ENCODE data around the gene PET117.
"Not testable (repeated sequence)": the region's sequence is repeated elsewhere in the genome, so short reads cannot be mapped to it uniquely, and the experiment has no call there.

Gene PET117, protein sequence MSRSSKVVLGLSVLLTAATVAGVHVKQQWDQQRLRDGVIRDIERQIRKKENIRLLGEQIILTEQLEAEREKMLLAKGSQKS

DNA sequence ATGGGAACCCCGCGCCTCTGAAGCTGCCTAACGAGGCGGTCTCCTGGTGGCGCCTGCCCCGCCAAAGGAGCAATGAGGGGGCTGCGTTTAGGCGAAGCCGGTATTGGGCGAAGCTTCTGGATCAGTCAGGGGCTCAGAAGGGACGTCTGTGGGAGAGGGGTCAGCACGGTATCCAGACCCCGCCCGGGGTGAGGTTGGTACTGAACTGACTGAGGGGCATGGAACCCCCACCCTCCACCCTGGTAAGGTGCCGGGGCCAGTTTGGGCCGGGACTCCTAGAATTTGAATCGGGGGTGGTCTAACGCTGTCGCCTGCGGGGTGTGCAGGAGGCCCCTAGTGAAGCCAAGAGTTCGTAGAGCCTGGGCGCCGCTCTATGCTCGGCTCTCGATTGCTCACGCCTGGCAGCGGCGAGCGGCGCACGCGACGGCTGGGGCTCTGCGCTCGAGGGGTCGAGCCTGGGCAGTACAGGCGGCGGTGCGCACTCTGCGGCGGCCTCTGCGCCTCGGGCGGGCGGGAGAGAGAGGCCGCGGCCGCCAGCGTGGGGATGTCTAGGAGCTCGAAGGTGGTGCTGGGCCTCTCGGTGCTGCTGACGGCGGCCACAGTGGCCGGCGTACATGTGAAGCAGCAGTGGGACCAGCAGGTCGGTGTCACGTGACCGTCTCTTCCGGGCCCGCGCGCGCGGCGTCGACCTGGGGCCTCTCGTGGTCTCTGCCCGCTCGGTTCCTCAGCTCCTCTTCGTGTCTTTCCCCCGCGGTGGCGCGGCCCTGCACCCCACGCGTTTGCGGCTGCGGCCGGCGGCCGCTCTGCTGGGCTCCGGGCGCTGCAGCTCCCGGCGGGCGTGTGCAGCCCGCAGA is at the start of gene PET117, which contains the start of gene KAT14:
Gene PET117, plus strand, starts transcription at position 452 of the 854 bp plus-strand sequence. Its CDS starts 93 bp downstream, at position 545.
Gene KAT14, plus strand, starts transcription at position 452 of the 854 bp plus-strand sequence. CDS start 4,798 bp downstream, outside the sequence.
- peak; percentile 80 for DNase-seq (ENCODE audit: low read depth, low spot score)

DNA sequence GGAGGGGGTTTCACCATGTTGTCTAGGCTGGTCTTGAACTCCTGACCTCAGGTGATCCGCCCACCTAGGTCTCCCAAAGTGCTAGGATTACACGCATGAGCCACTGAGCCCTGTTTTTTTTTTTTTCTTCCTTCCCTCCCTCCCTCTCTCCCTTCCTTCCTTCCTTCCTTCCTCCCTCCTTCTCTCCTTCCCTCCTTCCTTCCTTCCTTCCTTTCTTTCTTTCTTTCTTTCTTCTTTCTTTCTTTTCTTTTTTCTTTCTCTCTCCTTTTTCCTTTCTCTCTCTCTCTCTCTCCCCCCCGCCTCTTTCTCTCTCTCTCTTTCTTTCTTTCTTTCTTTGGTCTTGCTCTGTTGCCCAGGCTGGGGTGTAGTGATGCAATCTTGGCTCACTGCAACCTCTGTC is 49.4 kb upstream of the PET117 start:
- not testable (repeated sequence) for DNase-seq (ENCODE audit: low read depth, low spot score)

DNA sequence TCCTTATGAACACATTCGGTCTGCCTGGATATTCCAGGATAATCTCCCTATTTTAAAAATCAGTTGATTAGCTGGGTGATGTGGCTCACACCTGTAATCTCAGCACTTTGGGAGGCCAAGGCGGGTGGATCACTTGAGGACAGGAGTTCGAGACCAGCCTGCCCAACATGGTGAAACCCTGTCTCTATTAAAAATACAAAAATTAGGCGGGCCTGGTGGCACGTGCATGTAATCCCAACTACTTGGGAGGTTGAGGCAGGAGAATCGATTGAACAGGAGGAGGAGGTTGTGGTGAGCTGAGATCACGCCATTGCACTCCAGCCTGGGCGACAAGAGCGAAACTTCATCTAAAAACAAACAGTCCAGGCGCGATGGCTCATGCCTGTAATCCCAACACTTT is 48.8 kb upstream of the PET117 start:
- DNase-seq (ENCODE audit: low read depth, low spot score): not testable (repeated sequence)

DNA sequence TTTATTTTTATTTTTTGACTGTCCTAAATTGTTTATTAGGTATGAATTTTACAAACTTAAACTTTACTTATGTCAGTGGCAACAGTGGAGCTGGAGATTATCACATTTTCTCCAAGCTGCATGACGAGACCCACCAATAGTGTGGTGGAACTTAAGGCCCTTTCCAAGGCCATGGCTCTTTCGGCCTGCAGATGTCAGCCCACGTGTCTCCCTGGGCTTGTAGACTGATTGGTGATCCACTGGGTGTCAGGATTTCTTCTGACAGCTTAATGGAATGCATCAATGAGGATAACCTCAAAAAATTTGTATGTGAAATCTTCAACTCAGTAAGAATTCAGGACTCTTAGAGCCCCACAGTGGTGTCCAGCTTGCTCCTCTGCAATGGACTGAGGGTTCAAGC is 47.6 kb upstream of the PET117 start:
- no peak for DNase-seq (ENCODE audit: low read depth, low spot score)

DNA sequence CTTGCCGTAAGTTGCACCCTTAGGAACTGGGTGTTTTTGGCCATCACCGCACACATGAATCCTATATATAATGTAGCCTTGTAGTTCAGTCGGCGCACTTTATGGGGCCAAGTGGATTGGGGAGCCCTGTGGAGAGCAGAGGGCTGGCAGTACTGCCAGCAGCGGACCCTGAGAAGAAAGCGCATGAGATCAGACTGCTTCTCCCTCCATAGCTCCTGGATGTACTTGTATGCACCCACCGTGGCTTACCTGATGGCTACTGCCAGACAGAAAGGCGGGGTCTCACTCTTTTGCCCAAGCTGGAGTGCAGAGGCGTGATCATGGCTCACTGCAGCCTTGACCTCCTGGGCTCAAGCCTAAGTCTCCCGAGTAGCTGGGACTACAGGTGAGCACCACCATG is 47.2 kb upstream of the PET117 start:
- no peak for DNase-seq (ENCODE audit: low read depth, low spot score)

DNA sequence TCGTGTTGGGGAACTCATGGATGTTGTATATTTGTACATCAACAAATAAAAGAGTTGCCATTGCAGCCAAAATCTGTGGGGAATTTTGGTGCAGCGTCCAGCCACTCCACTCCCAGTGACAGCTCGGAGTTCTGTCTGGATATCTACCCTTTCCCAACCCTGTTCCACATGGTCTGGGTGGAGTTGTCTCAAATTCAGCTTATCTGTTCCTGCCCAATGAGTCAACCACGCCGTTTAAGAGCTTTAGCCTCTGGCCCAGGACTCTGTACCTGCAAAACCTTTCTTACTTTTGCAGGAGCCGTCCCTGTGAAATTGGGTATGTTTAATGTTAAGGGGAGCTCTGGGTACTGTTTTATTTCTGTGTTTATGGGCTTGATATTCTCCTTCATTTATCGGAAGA is 46.0 kb upstream of the PET117 start:
- no peak for DNase-seq (ENCODE audit: low read depth, low spot score)

DNA sequence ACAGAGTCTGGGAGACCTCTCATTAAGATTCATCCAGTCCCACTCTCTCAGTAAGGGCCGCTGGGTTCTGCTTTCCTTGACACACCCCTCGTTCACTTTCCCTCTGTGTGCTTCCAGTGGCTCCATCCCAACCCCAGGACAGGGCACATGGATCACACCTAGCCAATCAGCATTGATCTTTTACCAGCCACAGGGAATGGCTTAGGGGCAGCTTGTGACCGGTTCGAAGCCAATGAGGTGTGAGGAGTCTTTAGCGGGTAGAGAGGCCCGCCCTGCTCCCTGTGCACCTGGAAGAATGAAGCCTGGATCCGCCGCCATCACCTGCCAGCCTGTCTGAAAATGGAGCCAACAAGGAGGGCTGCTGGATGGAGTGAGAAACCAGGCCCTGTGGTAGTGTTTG is 44.8 kb upstream of the PET117 start:
- DNase-seq (ENCODE audit: low read depth, low spot score): no peak

GRCh38 chr20:18093388-18093787 is 44.3 kb upstream of the PET117 start:
- no peak for DNase-seq (ENCODE audit: low read depth, low spot score)

DNA sequence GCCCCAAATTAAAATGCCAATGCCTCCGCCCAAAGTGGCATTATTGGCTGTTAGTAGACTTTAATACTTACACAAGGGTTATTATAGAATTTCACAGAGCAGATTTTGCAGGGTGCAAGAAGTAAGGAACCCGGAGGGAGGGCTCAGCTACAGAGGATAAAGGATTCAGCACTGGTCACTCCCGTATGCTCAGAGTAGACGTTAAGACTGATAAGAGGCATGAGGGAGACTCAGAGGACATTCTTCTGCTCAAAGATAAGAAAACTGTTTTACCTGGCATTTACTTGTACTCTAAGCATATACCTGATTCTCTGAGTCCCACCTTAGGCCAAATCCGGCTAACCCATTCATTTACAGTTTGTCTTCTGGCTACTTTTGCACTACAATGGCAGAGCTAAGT is 43.5 kb upstream of the PET117 start:
- DNase-seq (ENCODE audit: low read depth, low spot score): no peak

GRCh38 chr20:18100569-18100968 is 37.1 kb upstream of the PET117 start:
- DNase-seq (ENCODE audit: low read depth, low spot score): not testable (repeated sequence)

GRCh38 chr20:18101125-18101810 is 36.4 kb upstream of the PET117 start:
- no peak for DNase-seq (ENCODE audit: low read depth, low spot score)

- no peak for DNase-seq (ENCODE audit: low read depth, low spot score)
Measured at GRCh38 chr20:18103497-18103896, 34.2 kb upstream of the PET117 start.

GRCh38 chr20:18108326-18108725 is 29.3 kb upstream of the PET117 start:
- DNase-seq (ENCODE audit: low read depth, low spot score): no peak

GRCh38 chr20:18128574-18128973 is 9.1 kb upstream of the PET117 start:
- DNase-seq (ENCODE audit: low read depth, low spot score): not testable (repeated sequence)

DNA sequence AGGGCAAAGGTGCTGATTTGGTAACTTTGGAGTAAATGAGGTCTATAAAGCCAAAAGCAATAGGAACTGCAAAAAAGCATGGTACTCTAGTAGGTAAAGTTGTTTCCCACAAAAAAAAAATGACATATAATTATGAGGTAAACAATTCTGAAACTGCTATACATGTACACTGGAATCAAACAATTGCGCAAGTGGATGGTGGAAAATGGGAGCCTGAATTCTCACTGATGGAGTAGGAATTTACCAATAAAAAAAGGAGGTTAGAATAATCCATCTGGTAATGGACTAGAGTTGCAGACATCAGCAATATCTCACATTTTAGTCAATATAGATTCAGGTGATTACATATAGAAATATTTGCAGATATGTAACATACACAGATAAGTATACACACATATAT is 5.0 kb upstream of the PET117 start:
- no peak for DNase-seq (ENCODE audit: low read depth, low spot score)

- DNase-seq (ENCODE audit: low read depth, low spot score): no peak
Measured at GRCh38 chr20:18133962-18134361, 3.7 kb upstream of the PET117 start.

DNA sequence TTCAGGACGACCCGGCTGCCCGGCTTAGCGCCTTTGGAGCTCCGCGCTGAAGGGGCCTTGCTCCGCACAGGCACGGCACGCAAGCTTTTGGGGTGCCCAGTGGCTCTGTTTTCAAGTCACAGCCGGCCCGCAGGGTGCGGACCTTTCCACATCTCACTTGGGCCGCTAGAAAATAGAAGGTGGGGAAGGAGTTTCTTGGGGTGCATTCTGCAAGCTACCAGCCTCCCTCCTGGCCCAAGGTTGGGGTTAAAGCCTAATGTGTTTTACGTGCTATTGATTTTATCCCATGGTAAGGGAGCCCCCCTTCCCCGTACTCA is 561 bp downstream of the PET117 start:
- DNase-seq (ENCODE audit: low read depth, low spot score): no peak

GRCh38 chr20:18138639-18139583 is 1.2 kb downstream of the PET117 start:
- no peak for DNase-seq (ENCODE audit: low read depth, low spot score)

DNA sequence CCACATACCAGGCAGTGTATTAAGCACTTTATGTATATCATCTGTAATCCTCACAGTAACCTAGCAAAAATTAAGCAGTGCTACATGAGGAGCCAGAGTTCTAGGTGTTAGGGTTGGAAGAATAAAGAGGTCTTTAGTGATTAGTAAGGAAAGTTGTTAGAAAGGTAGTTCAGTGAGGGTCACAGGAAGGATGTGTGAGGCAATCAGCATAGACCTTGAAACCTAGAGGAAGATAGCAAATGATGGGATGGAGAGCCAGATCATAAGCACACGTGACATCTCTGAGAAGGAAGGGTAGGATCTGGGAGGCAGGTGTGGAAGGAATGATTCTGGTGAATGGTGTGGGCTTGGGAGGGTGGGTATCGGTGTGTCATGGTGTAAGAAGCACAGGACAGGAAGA is 2.2 kb downstream of the PET117 start:
- no peak for DNase-seq (ENCODE audit: low read depth, low spot score)

- no peak for DNase-seq (ENCODE audit: low read depth, low spot score)
Measured at GRCh38 chr20:18144541-18145099, 7.0 kb downstream of the PET117 start.

GRCh38 chr20:18154342-18154741 is 16.7 kb downstream of the PET117 start:
- DNase-seq (ENCODE audit: low read depth, low spot score): no peak

Data from smooth muscle cell of the brain vasculature (primary cell).